Measurements from ENCODE around the gene MAP3K21. TPM values are rescaled to one million over a fixed set of nuclear protein-coding genes. Genes with fewer than 3 reads are reported as not detected.

Gene MAP3K21
- polyA plus RNA-seq, 1 of the 3 experiments (the other 2 are of a cell fraction), result 0.33 TPM

DNA sequence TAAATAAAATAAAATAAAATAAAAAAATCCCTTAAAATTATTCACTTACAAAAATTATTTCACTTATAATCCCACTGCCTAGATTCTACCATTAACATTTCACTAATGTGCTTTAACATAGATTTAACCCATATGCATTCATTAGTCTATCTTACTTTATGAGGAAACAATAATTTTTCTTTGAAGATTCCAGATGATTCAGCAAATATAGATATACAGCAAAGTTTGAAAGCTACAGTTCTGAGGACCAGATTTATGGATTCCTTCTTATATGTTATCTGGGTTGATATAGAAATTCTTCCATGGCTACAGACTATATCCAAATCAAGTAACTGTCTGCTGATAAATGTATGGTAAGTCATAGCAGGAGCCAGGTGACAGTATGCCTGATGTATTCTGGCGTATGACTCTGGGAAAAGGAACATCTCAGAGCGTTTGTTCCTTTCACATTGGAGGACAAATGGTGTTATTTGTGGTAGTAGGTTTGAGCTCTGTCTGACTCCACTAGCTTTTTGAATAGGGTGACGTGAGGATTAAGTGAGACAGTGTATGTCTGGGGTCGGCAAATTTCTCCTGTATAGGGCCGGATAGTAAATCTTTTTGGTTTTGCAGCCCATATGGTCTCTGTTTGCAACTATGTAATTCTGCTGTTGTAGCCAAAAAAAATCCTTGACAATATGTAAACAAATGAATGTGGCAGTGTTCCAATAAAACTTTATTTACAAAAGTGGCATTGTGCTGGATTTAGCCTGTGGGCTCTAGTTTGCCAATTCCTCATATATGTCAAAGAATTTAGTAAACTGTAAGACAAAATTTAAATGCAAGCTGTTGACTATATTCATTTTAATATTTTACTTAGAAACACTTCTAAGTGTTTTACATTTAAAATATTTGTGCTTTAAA lies 9.3 kb downstream of the MAP3K21 start:
- TF ChIP-seq YY1 (IDR thresholded peaks at IDR 0.05; ENCODE audit: low read depth), result no peak
- TF ChIP-seq GATA2 (CRISPR knock-in tag; IDR thresholded peaks at IDR 0.05), result no peak
- no peak for TF ChIP-seq MXI1 (IDR thresholded peaks at IDR 0.05; ENCODE audit: low read depth, low read length)
- TF ChIP-seq GABPA (IDR thresholded peaks at IDR 0.05; ENCODE audit: low read depth), result no peak
- TF ChIP-seq SMC3 (IDR thresholded peaks at IDR 0.05; ENCODE audit: low read depth, low read length), result no peak
- TF ChIP-seq RAD21 (IDR thresholded peaks at IDR 0.05; ENCODE audit: low read length), result no peak
- TF ChIP-seq CHD2 (IDR thresholded peaks at IDR 0.05; ENCODE audit: low read length, partially characterized antibody), result no peak
- TF ChIP-seq, protein P1, sequence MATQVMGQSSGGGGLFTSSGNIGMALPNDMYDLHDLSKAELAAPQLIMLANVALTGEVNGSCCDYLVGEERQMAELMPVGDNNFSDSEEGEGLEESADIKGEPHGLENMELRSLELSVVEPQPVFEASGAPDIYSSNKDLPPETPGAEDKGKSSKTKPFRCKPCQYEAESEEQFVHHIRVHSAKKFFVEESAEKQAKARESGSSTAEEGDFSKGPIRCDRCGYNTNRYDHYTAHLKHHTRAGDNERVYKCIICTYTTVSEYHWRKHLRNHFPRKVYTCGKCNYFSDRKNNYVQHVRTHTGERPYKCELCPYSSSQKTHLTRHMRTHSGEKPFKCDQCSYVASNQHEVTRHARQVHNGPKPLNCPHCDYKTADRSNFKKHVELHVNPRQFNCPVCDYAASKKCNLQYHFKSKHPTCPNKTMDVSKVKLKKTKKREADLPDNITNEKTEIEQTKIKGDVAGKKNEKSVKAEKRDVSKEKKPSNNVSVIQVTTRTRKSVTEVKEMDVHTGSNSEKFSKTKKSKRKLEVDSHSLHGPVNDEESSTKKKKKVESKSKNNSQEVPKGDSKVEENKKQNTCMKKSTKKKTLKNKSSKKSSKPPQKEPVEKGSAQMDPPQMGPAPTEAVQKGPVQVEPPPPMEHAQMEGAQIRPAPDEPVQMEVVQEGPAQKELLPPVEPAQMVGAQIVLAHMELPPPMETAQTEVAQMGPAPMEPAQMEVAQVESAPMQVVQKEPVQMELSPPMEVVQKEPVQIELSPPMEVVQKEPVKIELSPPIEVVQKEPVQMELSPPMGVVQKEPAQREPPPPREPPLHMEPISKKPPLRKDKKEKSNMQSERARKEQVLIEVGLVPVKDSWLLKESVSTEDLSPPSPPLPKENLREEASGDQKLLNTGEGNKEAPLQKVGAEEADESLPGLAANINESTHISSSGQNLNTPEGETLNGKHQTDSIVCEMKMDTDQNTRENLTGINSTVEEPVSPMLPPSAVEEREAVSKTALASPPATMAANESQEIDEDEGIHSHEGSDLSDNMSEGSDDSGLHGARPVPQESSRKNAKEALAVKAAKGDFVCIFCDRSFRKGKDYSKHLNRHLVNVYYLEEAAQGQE (IDR thresholded peaks at IDR 0.05; ENCODE audit: low read depth, low read length), result no peak
- TF ChIP-seq RFX5 (IDR thresholded peaks at IDR 0.05; ENCODE audit: low read length), result no peak
- TF ChIP-seq NFIC (IDR thresholded peaks at IDR 0.05; ENCODE audit: borderline replicate concordance), result no peak
- no peak for TF ChIP-seq NRF1 (IDR thresholded peaks at IDR 0.05; ENCODE audit: low read depth, low read length)
- TF ChIP-seq CTCF (IDR thresholded peaks at IDR 0.05), result no peak
- no peak for TF ChIP-seq SIN3A (IDR thresholded peaks at IDR 0.05; ENCODE audit: borderline replicate concordance, low read depth, low read length)
- TF ChIP-seq RXRA (IDR thresholded peaks at IDR 0.05; ENCODE audit: borderline replicate concordance, low read depth), result no peak
- TF ChIP-seq TAF1 (IDR thresholded peaks at IDR 0.05; ENCODE audit: borderline replicate concordance, low read depth, low read length), result no peak
- TF ChIP-seq TEAD4 (IDR thresholded peaks at IDR 0.05; ENCODE audit: borderline replicate concordance, insufficient read depth), result no peak
- no peak for TF ChIP-seq JUND (IDR thresholded peaks at IDR 0.05)
- no peak for TF ChIP-seq TCF12 (IDR thresholded peaks at IDR 0.05)
- TF ChIP-seq FOSL2 (IDR thresholded peaks at IDR 0.05; ENCODE audit: borderline replicate concordance, low read depth), result no peak
- TF ChIP-seq MEF2A (IDR thresholded peaks at IDR 0.05; ENCODE audit: borderline replicate concordance, low read depth), result no peak
- Histone ChIP-seq H3F3A (replicated peaks; ENCODE audit: insufficient read depth) (no peaks in the 10 kb centered on the region), H3K79me2 (ENCODE audit: insufficient read depth) (no peaks in the 10 kb centered on the region), H3K36me3 (replicated peaks in 1 of 2; ENCODE audit: control insufficient read depth in 1 of 2, insufficient read depth in 2 of 2, low read length in 1 of 2) (no peaks in the 10 kb centered on the region), H3K27me3 (ENCODE audit: insufficient read depth) (no peaks in the 10 kb centered on the region), H3K27ac (ENCODE audit: low read depth in 2 of 2, low read length in 1 of 2) (no peak overlapping the region), H2AFZ (ENCODE audit: low read depth) (no peak overlapping the region), H3K9me2 (no peaks in the 10 kb centered on the region), H3K9ac (no peak overlapping the region), H3K4me2 (no peak overlapping the region), H4K20me1 (ENCODE audit: insufficient read depth) (no peaks in the 10 kb centered on the region), H3K4me1 (ENCODE audit: control insufficient read depth in 1 of 2, insufficient read depth in 2 of 2, low read depth in 1 of 2, low read length in 1 of 2) (no peaks in the 10 kb centered on the region; a peak in 1 of 4 replicates), H3K9me3 (no peaks in the 10 kb centered on the region), H3K4me3 (ENCODE audit: low read depth in 2 of 2, low read length in 1 of 2) (no peak overlapping the region)
- POLR2A ChIA-PET, result no interaction called here
- CTCF ChIA-PET, result interaction anchor here (0.9 to 1.1 kb wide), 2 partner anchors 33 to 35 kb away, joined by 3 read pairs; no protein-coding TSS in a partner anchor
- WGBS (ENCODE audit: low lambda C conversion rate), result 80% methylated on average over 5 of the region's 5 CpGs
- no peak for DNase-seq

Measured in SK-N-SH (cell line).